RCC 7860 (cell line): ENCODE measurements around the gene TMA16.
A peak's percentile ranks its signal among the peaks of the same experiment; 100 is the strongest.
"Not testable (repeated sequence)": the region's sequence is repeated elsewhere in the genome, so short reads cannot be mapped to it uniquely, and the experiment has no call there.

Source experiments
- DNase-seq: peaks from one replicate; pipeline ENCODE4 v3.0.0-alpha.2; 2015; ENCODE audit warnings: low spot score
- FAIRE-seq: peaks from 2 replicates; lab custom pipeline; 2012; peaks lifted over from hg19 to GRCh38; lab: Jason Lieb, UNC

Gene TMA16

GRCh38 chr4:163505374-163505773 is 10.9 kb downstream of the TMA16 start:
- DNase-seq: no peak
- no peak for FAIRE-seq

- no peak for FAIRE-seq
These were observed 20.7 kb downstream of the TMA16 start for GRCh38 chr4:163515198-163515597.

GRCh38 chr4:163523791-163524365 is 29.4 kb downstream of the TMA16 start:
- FAIRE-seq (no peak), DNase-seq (no peak)

More at GRCh38 chr4:163515198-163515597, 20.7 kb downstream of the TMA16 start:
- no peak for DNase-seq

- DNase-seq: no peak
- FAIRE-seq: no peak
These were observed 31.5 kb downstream of the TMA16 start for GRCh38 chr4:163525982-163526381.

GRCh38 chr4:163527172-163527571 is 32.7 kb downstream of the TMA16 start:
- DNase-seq (no peak), FAIRE-seq (no peak)

- no peak for DNase-seq
- FAIRE-seq: no peak
These were observed 34.2 kb downstream of the TMA16 start for GRCh38 chr4:163528653-163529052.

- no peak for DNase-seq
- FAIRE-seq: no peak
These were observed 39.6 kb downstream of the TMA16 start for GRCh38 chr4:163534056-163534455.

- DNase-seq: no peak
- no peak for FAIRE-seq
These were observed 41.2 kb downstream of the TMA16 start for GRCh38 chr4:163535657-163536056.

- no peak for DNase-seq
- no peak for FAIRE-seq
These were observed 41.6 kb downstream of the TMA16 start for GRCh38 chr4:163536091-163536490.

- DNase-seq (no peak), FAIRE-seq (no peak)
These were observed 42.6 kb downstream of the TMA16 start for GRCh38 chr4:163537114-163537513.

GRCh38 chr4:163538820-163539219 is 44.3 kb downstream of the TMA16 start:
- not testable (repeated sequence) for FAIRE-seq, DNase-seq

GRCh38 chr4:163540448-163540847 is 46.0 kb downstream of the TMA16 start:
- no peak for FAIRE-seq
- no peak for DNase-seq

GRCh38 chr4:163540977-163541376 is 46.5 kb downstream of the TMA16 start:
- DNase-seq: no peak
- FAIRE-seq: no peak

GRCh38 chr4:163542275-163542674 is 47.8 kb downstream of the TMA16 start:
- DNase-seq (peak; percentile 58), FAIRE-seq (no peak)

- peak; percentile 15 for DNase-seq
- FAIRE-seq: no peak
These were observed 50.0 kb downstream of the TMA16 start for GRCh38 chr4:163544407-163545038.

GRCh38 chr4:163548481-163549243 is 54.2 kb downstream of the TMA16 start:
- DNase-seq (peak; percentile 18), FAIRE-seq (no peak)

- FAIRE-seq (no peak), DNase-seq (no peak)
These were observed 56.4 kb downstream of the TMA16 start for GRCh38 chr4:163550869-163551267.

GRCh38 chr4:163553146-163553545 is 58.7 kb downstream of the TMA16 start:
- FAIRE-seq (no peak), DNase-seq (no peak)

- peak; percentile 12 for FAIRE-seq
- DNase-seq: peak; percentile 8
These were observed 60.5 kb downstream of the TMA16 start for GRCh38 chr4:163554870-163555465.

- FAIRE-seq: no peak
- DNase-seq: peak; percentile 11
These were observed 61.7 kb downstream of the TMA16 start for GRCh38 chr4:163556177-163556576.

- DNase-seq (no peak), FAIRE-seq (no peak)
These were observed 62.3 kb downstream of the TMA16 start for GRCh38 chr4:163556650-163557391.
